ENCODE results near the gene NMD3. TPM values are rescaled to one million over a fixed set of nuclear protein-coding genes. Genes with fewer than 3 reads are reported as not detected.

NMD3 gene
- total and polyA plus RNA-seq, 2 of the 4 experiments (the other 2 are of a cell fraction): 33.8 to 95.0 TPM

GRCh38 chr3:161289174-161289573 lies 68.1 kb downstream of the NMD3 start:
- no peak overlapping the region for H2AK5ac ChIP-seq (ENCODE audit: low read depth, low read length)
- no peak overlapping the region for H2AK9ac ChIP-seq (replicated peaks; ENCODE audit: low read depth, low read length, poor library complexity)
- ChIA-PET POLR2A (ENCODE audit: unreplicated experiment) (no interaction called here), CTCF (no interaction called here)
- no peak overlapping the region for H2AFZ ChIP-seq (replicated peaks; ENCODE audit: low read length, poor library complexity)
- BruUV-seq (replicated peaks): no TSS peak
- no peak overlapping the region for H3K23ac ChIP-seq (ENCODE audit: low read depth, low read length)
- no peak overlapping the region for H2BK20ac ChIP-seq (ENCODE audit: low read depth, low read length)
- H4K91ac ChIP-seq (ENCODE audit: insufficient read depth, low read depth, low read length): no peak overlapping the region
- H3K9me1 ChIP-seq (ENCODE audit: insufficient read depth, low read length): 0 out of 2 replicates have a peak, but pooled peaks cover 2% of the 10 kb centered on the region
- no peak for TF ChIP-seq RCOR1 (IDR thresholded peaks at IDR 0.05; ENCODE audit: insufficient replicate concordance, low read length)
- TF ChIP-seq CHD1 (IDR thresholded peaks at IDR 0.05; ENCODE audit: low read depth, low read length): no peak
- no peak for TF ChIP-seq RAD21 (IDR thresholded peaks at IDR 0.05; ENCODE audit: low read length)
- no peak for TF ChIP-seq MAFK (IDR thresholded peaks at IDR 0.05; ENCODE audit: low read depth, low read length)
- ATAC-seq (ENCODE audit: low read depth) (no peak), DNase-seq (no peak)
- no peak overlapping the region for H2BK15ac ChIP-seq (ENCODE audit: low read depth, low read length)
- in situ Hi-C loops (cut with MboI; ENCODE audit: low sequenced_read_pairs): no loop called here
- H3K36me3 ChIP-seq (ENCODE audit: control insufficient read depth, insufficient read depth, low read length): no peaks in the 10 kb centered on the region
- no peaks in the 10 kb centered on the region for H3K27me3 ChIP-seq (ENCODE audit: control insufficient read depth, insufficient read depth, low read length)
- no peak overlapping the region for H2BK5ac ChIP-seq (ENCODE audit: low read depth, low read length, poor library complexity, severe bottlenecking)
- H3K27ac ChIP-seq (ENCODE audit: insufficient read depth, low read length): no peak overlapping the region
- H3K9me3 ChIP-seq (ENCODE audit: control insufficient read depth, insufficient read depth, low read length): no peaks in the 10 kb centered on the region
- no peaks in the 10 kb centered on the region for H4K20me1 ChIP-seq (ENCODE audit: insufficient read depth, low read length)
- intact Hi-C loops (cut with micrococcal nuclease): no loop called here
- no peak overlapping the region for H3K4me3 ChIP-seq (ENCODE audit: insufficient read depth, low read depth, low read length)
- dilution Hi-C loops (cut with HindIII; ENCODE audit: low sequenced_read_pairs, unreplicated experiment): no loop called here
- no peak overlapping the region for H4K5ac ChIP-seq (ENCODE audit: low read depth, low read length)
- no peak overlapping the region for H3K56ac ChIP-seq (ENCODE audit: extremely low read depth, insufficient read depth, low read length)
- no peak overlapping the region for H3K18ac ChIP-seq (ENCODE audit: low read depth, low read length)
- H4K8ac ChIP-seq (ENCODE audit: low read depth in 2 of 2, low read length in 2 of 2): no peak overlapping the region
- no peak overlapping the region for H3K4ac ChIP-seq (ENCODE audit: low read depth, low read length)
- no peaks in the 10 kb centered on the region for H3K4me1 ChIP-seq (ENCODE audit: control insufficient read depth, insufficient read depth, low read length)
- H3K79me1 ChIP-seq (ENCODE audit: low read depth in 1 of 2, low read length in 2 of 2): no peaks in the 10 kb centered on the region
- no peak overlapping the region for H3K4me2 ChIP-seq (ENCODE audit: low read depth, low read length)
- H3K14ac ChIP-seq (replicated peaks; ENCODE audit: low read depth, low read length): no peak overlapping the region
- no CpG with 5 or more reads among the region's 4 CpGs for whole genome bisulfite sequencing, 2 experiments (ENCODE audit: extremely low coverage in 2 of 2, insufficient read length in 1 of 2)
- H3K9ac ChIP-seq (ENCODE audit: low read depth, low read length): no peak overlapping the region
- H2BK120ac ChIP-seq (ENCODE audit: low read depth, low read length): no peak overlapping the region
